H1 (cell line): ENCODE results near the gene ZNF727. TPM values are rescaled to one million over a fixed set of nuclear protein-coding genes. Genes with fewer than 3 reads are reported as not detected.

ENCODE experiments used
- CTCF ChIA-PET: fragments of 300-600 bp; sonication (Branson Sonifier 250); formaldehyde crosslinking; loops from one replicate; lab custom pipeline; 2021; ENCODE audit not compliant: partially characterized antibody; lab: Charles Lee
- POLR2A ChIA-PET: fragments of 300-600 bp; sonication (Branson Sonifier 250); formaldehyde crosslinking; loops from one replicate; lab custom pipeline; 2021; ENCODE audit warnings: inconsistent platforms; ENCODE audit not compliant: partially characterized antibody; lab: Charles Lee
- DNase-seq, 2 experiments: peaks; one replicate each; pipeline versions ENCODE4 v3.0.0 to v3.0.0-alpha.2; 2010 to 2022; ENCODE audit warnings: low spot score in 2 of 2, low read depth in 1 of 2, mixed read lengths in 1 of 2
- FAIRE-seq: peaks from 2 replicates; lab custom pipeline; 2011; peaks lifted over from hg19 to GRCh38; lab: Jason Lieb, UNC
- H2AFZ ChIP-seq: 2 replicates; pipeline ENCODE4 v1.8.1; 2012; ENCODE audit warnings: low read length, inconsistent platforms
- H2AK5ac ChIP-seq: 2 replicates; pipeline ENCODE4 v1.6.1; 2013; ENCODE audit warnings: low read depth, low read length
- H2BK120ac ChIP-seq: replicated peaks from 2 replicates; pipeline ENCODE3; 2013; ENCODE audit warnings: low read depth, low read length, inconsistent platforms
- H2BK12ac ChIP-seq: 2 replicates; pipeline ENCODE4 v1.6.1; 2013; ENCODE audit warnings: low read depth, low read length
- H2BK15ac ChIP-seq: 2 replicates; pipeline ENCODE4 v1.6.1; 2013; ENCODE audit warnings: low read length
- H2BK20ac ChIP-seq: 2 replicates; pipeline ENCODE4 v1.6.1; 2013; ENCODE audit warnings: low read length
- H2BK5ac ChIP-seq: 2 replicates; pipeline ENCODE4 v1.6.1; 2013; ENCODE audit warnings: low read depth, low read length
- H3K14ac ChIP-seq: 2 replicates; pipeline ENCODE4 v1.6.1; 2013; ENCODE audit warnings: inconsistent platforms; ENCODE audit not compliant: insufficient read length
- H3K18ac ChIP-seq: 2 replicates; pipeline ENCODE4 v1.6.1; 2013; ENCODE audit warnings: low read length; ENCODE audit errors: extremely low read depth
- H3K23ac ChIP-seq: 2 replicates; pipeline ENCODE4 v1.6.1; 2013; ENCODE audit warnings: inconsistent platforms; ENCODE audit not compliant: insufficient read length
- H3K23me2 ChIP-seq: 2 replicates; pipeline ENCODE4 v1.6.1; 2013; ENCODE audit warnings: low read depth, low read length
- H3K27ac ChIP-seq: 2 replicates; pipeline ENCODE4 v1.6.1; 2011; ENCODE audit warnings: low read depth, low read length, inconsistent platforms
- H3K27me3 ChIP-seq, 4 experiments: replicated peaks in 1 of 4; 1 replicate in 1 of 4; 2 replicates in 3 of 4; pipeline versions ENCODE4 v1.6.1 to v1.8.1; 2011 to 2013; ENCODE audit warnings: low read length in 3 of 4, mild to moderate bottlenecking in 3 of 4, inconsistent platforms in 2 of 4, mixed read lengths in 2 of 4, moderate library complexity in 1 of 4; ENCODE audit not compliant: control insufficient read depth in 3 of 4, insufficient read depth in 3 of 4; ENCODE audit errors: extremely low read depth in 1 of 4
- H3K36me3 ChIP-seq, 4 experiments: 2 replicates each; pipeline versions ENCODE4 v1.6.1 to v1.8.1; 2011 to 2013; ENCODE audit warnings: mild to moderate bottlenecking in 4 of 4, low read length in 3 of 4, moderate library complexity in 2 of 4, control low read depth in 1 of 4, inconsistent platforms in 1 of 4; ENCODE audit not compliant: insufficient read depth in 4 of 4, control insufficient read depth in 2 of 4
- H3K4ac ChIP-seq: replicated peaks from 2 replicates; pipeline ENCODE3; 2013; ENCODE audit warnings: low read length, low read depth, mixed read lengths, inconsistent platforms; ENCODE audit not compliant: insufficient read length
- H3K4me1 ChIP-seq, 4 experiments: replicated peaks in 1 of 4; 1 replicate in 1 of 4; 2 replicates in 3 of 4; pipeline versions ENCODE4 v1.6.1 to v1.8.1; 2011 to 2013; ENCODE audit warnings: low read length in 3 of 4, inconsistent platforms in 2 of 4, mixed read lengths in 1 of 4; ENCODE audit not compliant: insufficient read depth in 4 of 4, control insufficient read depth in 3 of 4
- H3K4me2 ChIP-seq, 2 experiments: 2 replicates each; pipeline versions ENCODE4 v1.6.1 to v1.8.1; 2011 to 2013; ENCODE audit warnings: low read depth in 2 of 2, low read length in 2 of 2, control low read depth in 1 of 2, inconsistent platforms in 1 of 2, mild to moderate bottlenecking in 1 of 2; ENCODE audit not compliant: insufficient read depth in 1 of 2
- H3K4me3 ChIP-seq, 4 experiments: fragments of 200-600, 300-600 bp in 1 of 4; sonication (generic), shearing (Covaris generic), sonication (Bioruptor Twin) in 1 of 4; 2 replicates each; pipeline versions ENCODE4 v1.5.1 to v1.8.1; 2011 to 2016; ENCODE audit warnings: low read length in 4 of 4, low read depth in 3 of 4, control low read depth in 2 of 4, inconsistent platforms in 2 of 4, mild to moderate bottlenecking in 2 of 4, mixed read lengths in 1 of 4, moderate library complexity in 1 of 4; ENCODE audit not compliant: insufficient read depth in 2 of 4; ENCODE audit errors: extremely low read depth in 1 of 4
- H3K56ac ChIP-seq: replicated peaks from 2 replicates; pipeline ENCODE3; 2013; ENCODE audit warnings: low read depth, mild to moderate bottlenecking, mixed read lengths, low read length, inconsistent platforms; ENCODE audit not compliant: insufficient read length
- H3K79me1 ChIP-seq: 2 replicates; pipeline ENCODE4 v1.6.1; 2013; ENCODE audit warnings: low read depth, low read length, control low read depth
- H3K79me2 ChIP-seq, 2 experiments: 2 replicates each; pipeline versions ENCODE4 v1.6.1 to v1.8.1; 2012 to 2013; ENCODE audit warnings: low read length in 2 of 2, mild to moderate bottlenecking in 2 of 2, inconsistent platforms in 1 of 2; ENCODE audit not compliant: insufficient read depth in 2 of 2, control insufficient read depth in 1 of 2
- H3K9ac ChIP-seq, 4 experiments: replicated peaks in 1 of 4; 1 replicate in 1 of 4; 2 replicates in 3 of 4; pipeline versions ENCODE4 v1.6.1 to v1.8.1; 2011 to 2013; ENCODE audit warnings: low read depth in 3 of 4, low read length in 3 of 4, control low read depth in 2 of 4, mild to moderate bottlenecking in 2 of 4, moderate library complexity in 2 of 4, inconsistent platforms in 1 of 4; ENCODE audit errors: extremely low read depth in 1 of 4
- H3K9me3 ChIP-seq, 2 experiments: 2 replicates each; pipeline versions ENCODE4 v1.6.1 to v1.8.1; 2012 to 2013; ENCODE audit warnings: mild to moderate bottlenecking in 2 of 2, moderate library complexity in 2 of 2, control low read depth in 1 of 2, inconsistent platforms in 1 of 2, low read depth in 1 of 2, low read length in 1 of 2, mixed read lengths in 1 of 2; ENCODE audit not compliant: insufficient read depth in 2 of 2
- H4K20me1 ChIP-seq, 2 experiments: replicated peaks in 1 of 2; 2 replicates each; pipeline versions ENCODE3 to v1.8.1; 2011 to 2013; ENCODE audit warnings: inconsistent platforms in 2 of 2, low read length in 2 of 2, mild to moderate bottlenecking in 1 of 2; ENCODE audit not compliant: insufficient read depth in 2 of 2, control insufficient read depth in 1 of 2
- H4K5ac ChIP-seq: 2 replicates; pipeline ENCODE4 v1.6.1; 2013; ENCODE audit warnings: low read length, low read depth, mixed read lengths, inconsistent platforms; ENCODE audit not compliant: insufficient read length
- H4K8ac ChIP-seq: 2 replicates; pipeline ENCODE4 v1.8.0; 2013; ENCODE audit warnings: mild to moderate bottlenecking, moderate library complexity, low read length, inconsistent platforms; ENCODE audit not compliant: insufficient read depth; ENCODE audit errors: extremely low read depth
- H4K91ac ChIP-seq: replicated peaks from 2 replicates; pipeline ENCODE3; 2013; ENCODE audit warnings: low read length, mixed read lengths, inconsistent platforms; ENCODE audit not compliant: insufficient read length
- KDM5A ChIP-seq: fragments of 200-600 bp; IDR thresholded peaks from 2 replicates; pipeline ENCODE4 v1.7.1; 2012; ENCODE audit warnings: mild to moderate bottlenecking, low read length, inconsistent platforms, mixed read lengths
- POLR2A ChIP-seq, 2 experiments: IDR thresholded peaks; 1 replicate in 1 of 2; 2 replicates in 1 of 2; pipeline ENCODE4 v1.6.1; 2011; ENCODE audit warnings: low read depth in 2 of 2, low read length in 2 of 2, mild to moderate bottlenecking in 2 of 2; ENCODE audit errors: control extremely low read depth in 1 of 2
- RFX5 ChIP-seq: IDR thresholded peaks from 2 replicates; pipeline ENCODE4 v1.6.1; 2011; ENCODE audit warnings: low read depth, low read length, improper control_type of control experiment, borderline replicate concordance
- TEAD4 ChIP-seq: IDR thresholded peaks from 2 replicates; pipeline ENCODE4 v1.6.1; 2012; ENCODE audit warnings: low read depth, low read length, inconsistent platforms, mixed read lengths
- WGBS, 2 experiments: shearing (Covaris generic) in 1 of 2; methylation state at CpG; one replicate each; pipeline versions ENCODE4 v1.1.6 to v1.1.7; 2013 to 2015; ENCODE audit warnings: low lambda C conversion rate in 2 of 2, mixed read lengths in 2 of 2, inconsistent platforms in 1 of 2, low coverage in 1 of 2, missing lambda C conversion rate in 1 of 2; ENCODE audit not compliant: insufficient replicate concordance in 2 of 2, insufficient coverage in 1 of 2, insufficient read length in 1 of 2; ENCODE audit errors: extremely low coverage in 1 of 2, missing lambda C conversion rate in 1 of 2; 5-methylcytosine and 5-hydroxymethylcytosine counted together
- polyA plus RNA-seq, 7 experiments: library from polyadenylated mRNA; depleted of rRNA in 3 of 7; stranded (reverse) in 5 of 7; unstranded in 2 of 7; fragments of >200 nt in 5 of 7; fragments of 200-250 nt in 2 of 7; gene quantifications; 1 replicate in 5 of 7; 2 replicates in 1 of 7; 4 replicates in 1 of 7; pipeline versions ENCODE4 v1.2.1 to v1.2.3, GENCODE V29; 2011 to 2013; ENCODE audit warnings: missing spikeins in 2 of 7, mixed read lengths in 2 of 7
- total RNA-seq: library from RNA; stranded (reverse); fragmentation: NEBNext Ultra II Directional; extraction: Animal tissue kit (Norgen Biotek cat#: 25700); gene quantifications from 2 replicates; pipeline ENCODE4 v1.2.1, GENCODE V29; 2021

ZNF727 gene
- total and polyA plus RNA-seq, 2 of the 8 experiments (the other 6 are each of a cell fraction or from before 2014, with no cell fraction given) = not detected

DNA sequence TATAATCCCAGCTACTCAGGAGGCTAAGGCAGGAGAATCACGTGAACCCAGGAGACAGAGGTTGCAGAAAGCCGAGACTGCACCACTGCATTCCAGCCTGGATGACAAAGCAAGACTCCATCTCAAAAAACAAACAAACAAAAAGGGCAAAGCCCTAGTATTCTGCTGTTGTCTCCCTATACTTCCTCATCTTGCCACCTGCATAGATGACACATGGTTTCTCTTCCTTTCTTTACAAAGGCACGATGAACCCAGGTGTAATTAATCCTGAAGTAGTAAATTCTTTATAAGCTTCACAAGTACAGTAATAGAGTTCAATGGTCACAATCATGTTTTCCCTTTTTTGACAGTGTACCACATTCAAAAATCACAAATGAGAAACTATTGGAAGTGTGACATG, 9.8 kb upstream of the ZNF727 start:
- CTCF ChIA-PET = no interaction called here
- Histone ChIP-seq H2BK20ac (no peak overlapping the region), H2BK5ac (no peak overlapping the region), H3K4me3 (no peak overlapping the region), H2AK5ac (no peak overlapping the region), H4K5ac (no peak overlapping the region), H3K79me1 (no peaks in the 10 kb centered on the region), H2BK12ac (no peak overlapping the region), H3K27me3 (no peaks in the 10 kb centered on the region), H3K56ac (no peak overlapping the region), H3K23me2 (no peaks in the 10 kb centered on the region), H3K79me2 (no peaks in the 10 kb centered on the region), H3K27ac (no peak overlapping the region), H3K4me1 (no peaks in the 10 kb centered on the region), H3K9me3 (peaks cover 42 to 77% of the 10 kb centered on the region in 2 experiments; a peak in 3 of 4 replicates), H3K18ac (no peak overlapping the region), H3K14ac (no peak overlapping the region), H3K4me2 (no peak overlapping the region), H4K20me1 (no peaks in the 10 kb centered on the region), H4K91ac (no peak overlapping the region), H3K9ac (no peak overlapping the region), H3K4ac (no peak overlapping the region), H3K36me3 (no peaks in the 10 kb centered on the region; a peak in 1 of 8 replicates), H3K23ac (no peak overlapping the region), H2BK15ac (no peak overlapping the region), H2AFZ (no peak overlapping the region), H4K8ac (no peak overlapping the region), H2BK120ac (no peak overlapping the region)
- 81% methylated on average over 3 of the region's 3 CpGs; no CpG with 5 or more reads in 1 of the 2 experiments for WGBS, 2 experiments
- DNase-seq = no peak
- POLR2A ChIA-PET = no interaction called here
- TF ChIP-seq TEAD4 (no peak), RFX5 (no peak), POLR2A (IDR thresholded peaks at IDR 0.05; ENCODE audit: control extremely low read depth in 1 of 2, low read depth in 2 of 2, low read length in 2 of 2) (no peak), KDM5A (no peak)
- FAIRE-seq = no peak
